Stimulated activated CD4-positive, alpha-beta T cell treated with anti-CD3 and anti-CD28 coated beads, Interleukin-2, amount 100 ng/mL, for 4 hours (primary cell): ENCODE data around the gene OMD.
"Not testable (repeated sequence)": the region's sequence is repeated elsewhere in the genome, so short reads cannot be mapped to it uniquely, and the experiment has no call there.

Source experiments
- DNase-seq: peaks from one replicate; pipeline ENCODE4 v3.0.0-alpha.2; 2020; ENCODE audit warnings: low read depth

Gene OMD

GRCh38 chr9:92411157-92411556 is 13.1 kb downstream of the OMD start:
- DNase-seq, result not testable (repeated sequence)

- no peak for DNase-seq
Observed at GRCh38 chr9:92408747-92409478, 15.4 kb downstream of the OMD start.

GRCh38 chr9:92407818-92408217 is 16.5 kb downstream of the OMD start:
- DNase-seq, result no peak

GRCh38 chr9:92406477-92406876 is 17.8 kb downstream of the OMD start:
- peak; percentile 6 for DNase-seq

GRCh38 chr9:92405818-92406217 is 18.5 kb downstream of the OMD start:
- no peak for DNase-seq

GRCh38 chr9:92404042-92404836 is 20.0 kb downstream of the OMD start, which contains the start of gene OGN:
Gene OGN, minus strand, starts transcription at chr9:92404578. Its CDS starts 1,171 bp downstream, at chr9:92403407.
- DNase-seq, result no peak

- no peak for DNase-seq
Observed at GRCh38 chr9:92402826-92403745, 21.2 kb downstream of the OMD start.

- DNase-seq, result no peak
Observed at GRCh38 chr9:92402360-92402759, 21.9 kb downstream of the OMD start.

- DNase-seq, result no peak
Observed at GRCh38 chr9:92397853-92398252, 26.4 kb downstream of the OMD start.

GRCh38 chr9:92395617-92396016 is 28.7 kb downstream of the OMD start:
- no peak for DNase-seq

GRCh38 chr9:92393686-92394085 is 30.6 kb downstream of the OMD start:
- DNase-seq, result no peak

GRCh38 chr9:92392690-92393089 is 31.6 kb downstream of the OMD start:
- DNase-seq, result no peak

GRCh38 chr9:92385953-92386352 is 38.3 kb downstream of the OMD start:
- no peak for DNase-seq

- no peak for DNase-seq
Observed at GRCh38 chr9:92385477-92385876, 38.8 kb downstream of the OMD start.

- DNase-seq, result no peak
Observed at GRCh38 chr9:92385001-92385400, 39.3 kb downstream of the OMD start.

GRCh38 chr9:92384375-92384774 is 39.9 kb downstream of the OMD start:
- DNase-seq, result no peak

GRCh38 chr9:92381775-92382174 is 42.5 kb downstream of the OMD start:
- no peak for DNase-seq

- DNase-seq, result no peak
Observed at GRCh38 chr9:92380603-92381002, 43.7 kb downstream of the OMD start.

- DNase-seq, result no peak
Observed at GRCh38 chr9:92378865-92379560, 45.3 kb downstream of the OMD start.

- DNase-seq, result no peak
Observed at GRCh38 chr9:92377876-92378275, 46.4 kb downstream of the OMD start.

- DNase-seq, result no peak
Observed at GRCh38 chr9:92373167-92373566, 51.1 kb downstream of the OMD start.

- DNase-seq, result no peak
Observed at GRCh38 chr9:92369075-92369474, 55.2 kb downstream of the OMD start.
